ENCODE measurements around the gene PPP1R1C. TPM values are rescaled to one million over a fixed set of nuclear protein-coding genes. Genes with fewer than 3 reads are reported as not detected.

PPP1R1C gene
- total and polyA plus RNA-seq, 2 experiments from 2014 or later, result 3.5 to 18.8 TPM

- H3K4me2 ChIP-seq, result no peak overlapping the region
- Mint-ChIP-seq H3K4me3 (no peak overlapping the region), H3K27me3 (ENCODE audit: insufficient read depth, low read depth, poor library complexity) (no peaks in the 10 kb centered on the region), H3K4me1 (no peaks in the 10 kb centered on the region), H3K9me3 (no peaks in the 10 kb centered on the region), H3K36me3 (ENCODE audit: low read depth) (no peaks in the 10 kb centered on the region), H3K27ac (no peak overlapping the region)
- ATAC-seq, result no peak
- H3K79me2 ChIP-seq (replicated peaks; ENCODE audit: insufficient read depth), result no peaks in the 10 kb centered on the region
- H4K20me1 ChIP-seq (replicated peaks; ENCODE audit: insufficient read depth), result no peaks in the 10 kb centered on the region
- no peak overlapping the region for H3K4me3 ChIP-seq
- H3F3A ChIP-seq (replicated peaks; ENCODE audit: low read depth), result no peaks in the 10 kb centered on the region
- no peak overlapping the region for H2AFZ ChIP-seq
- no peak overlapping the region for H3K27ac ChIP-seq (ENCODE audit: low read depth)
- H3K4me1 ChIP-seq (ENCODE audit: insufficient read depth), result no peaks in the 10 kb centered on the region
- no peak for TF ChIP-seq REST (IDR thresholded peaks at IDR 0.05; ENCODE audit: unreplicated experiment)
- DNase-seq (ENCODE audit: low spot score), result no peak
- peaks cover 8% of the 10 kb centered on the region; the same call in 1 of the 2 replicates for H3K9me2 ChIP-seq (ENCODE audit: insufficient read depth)
- no peaks in the 10 kb centered on the region for H3K36me3 ChIP-seq (ENCODE audit: insufficient read depth)
- no peaks in the 10 kb centered on the region for H3K27me3 ChIP-seq (ENCODE audit: insufficient read depth)
Measured at GRCh38 chr2:182164686-182165085, 179.0 kb downstream of the PPP1R1C start.

GRCh38 chr2:182165202-182165601, 179.5 kb downstream of the PPP1R1C start:
- no peaks in the 10 kb centered on the region for H3K9me3 Mint-ChIP-seq
- H3K4me1 Mint-ChIP-seq, result no peaks in the 10 kb centered on the region
- no peak for TF ChIP-seq CREB1 (CRISPR knock-in tag; IDR thresholded peaks at IDR 0.05; ENCODE audit: low read depth)
- Histone ChIP-seq H2AFZ (no peak overlapping the region), H3K4me2 (no peak overlapping the region), H3K27ac (ENCODE audit: low read depth) (no peak overlapping the region), H3K4me1 (ENCODE audit: insufficient read depth) (no peaks in the 10 kb centered on the region), H3K79me2 (replicated peaks; ENCODE audit: insufficient read depth) (no peaks in the 10 kb centered on the region), H3K36me3 (ENCODE audit: insufficient read depth) (no peaks in the 10 kb centered on the region), H3F3A (replicated peaks; ENCODE audit: low read depth) (no peaks in the 10 kb centered on the region), H4K20me1 (replicated peaks; ENCODE audit: insufficient read depth) (no peaks in the 10 kb centered on the region), H3K9me2 (ENCODE audit: insufficient read depth) (peaks cover 8% of the 10 kb centered on the region; the same call in 1 of the 2 replicates), H3K27me3 (ENCODE audit: insufficient read depth) (no peaks in the 10 kb centered on the region), H3K4me3 (no peak overlapping the region)
- no peak for ATAC-seq
- no peak for DNase-seq (ENCODE audit: low spot score)
- H3K4me3 Mint-ChIP-seq, result no peak overlapping the region
- no peaks in the 10 kb centered on the region for H3K36me3 Mint-ChIP-seq (ENCODE audit: low read depth)
- H3K27me3 Mint-ChIP-seq (ENCODE audit: insufficient read depth, low read depth, poor library complexity), result no peaks in the 10 kb centered on the region
- H3K27ac Mint-ChIP-seq, result no peak overlapping the region

- H3K36me3 Mint-ChIP-seq (ENCODE audit: low read depth), result no peaks in the 10 kb centered on the region
- ATAC-seq (no peak), DNase-seq (ENCODE audit: low spot score) (no peak)
- H3K9me3 Mint-ChIP-seq, result no peaks in the 10 kb centered on the region
- Histone ChIP-seq H3K4me1 (ENCODE audit: insufficient read depth) (no peaks in the 10 kb centered on the region), H3K4me2 (no peak overlapping the region), H2AFZ (no peak overlapping the region), H3K36me3 (ENCODE audit: insufficient read depth) (no peaks in the 10 kb centered on the region), H3K9me2 (ENCODE audit: insufficient read depth) (peaks cover 8% of the 10 kb centered on the region; the same call in 1 of the 2 replicates), H3K79me2 (replicated peaks; ENCODE audit: insufficient read depth) (no peaks in the 10 kb centered on the region), H3K27ac (ENCODE audit: low read depth) (no peak overlapping the region), H4K20me1 (replicated peaks; ENCODE audit: insufficient read depth) (no peaks in the 10 kb centered on the region), H3K27me3 (ENCODE audit: insufficient read depth) (no peaks in the 10 kb centered on the region), H3F3A (replicated peaks; ENCODE audit: low read depth) (no peaks in the 10 kb centered on the region), H3K4me3 (no peak overlapping the region)
- H3K27me3 Mint-ChIP-seq (ENCODE audit: insufficient read depth, low read depth, poor library complexity), result no peaks in the 10 kb centered on the region
- H3K4me3 Mint-ChIP-seq, result no peak overlapping the region
- no peaks in the 10 kb centered on the region for H3K4me1 Mint-ChIP-seq
- H3K27ac Mint-ChIP-seq, result no peak overlapping the region
- TF ChIP-seq CREB1 (CRISPR knock-in tag; IDR thresholded peaks at IDR 0.05; ENCODE audit: low read depth) (no peak), ETS1 (IDR thresholded peaks at IDR 0.05) (no peak), EZH2 (IDR thresholded peaks at IDR 0.05; ENCODE audit: low read depth, unreplicated experiment) (no peak), CTCF (conservative IDR thresholded peaks at IDR 0.05; ENCODE audit: low read depth in 2 of 2) (no peak), ZNF331 (CRISPR knock-in tag; IDR thresholded peaks at IDR 0.05; ENCODE audit: low read depth) (no peak), POLR2AphosphoS5 (IDR thresholded peaks at IDR 0.05; ENCODE audit: low read depth) (no peak), JUNB (IDR thresholded peaks at IDR 0.05; ENCODE audit: unreplicated experiment) (no peak), NANOG (IDR thresholded peaks at IDR 0.05; ENCODE audit: borderline replicate concordance) (no peak)
Measured at GRCh38 chr2:182166406-182166805, 180.8 kb downstream of the PPP1R1C start.

Data from GM23338 (cell line).